Panc1 (cell line): ENCODE results near the gene MAP2K1. TPM values are rescaled to one million over a fixed set of nuclear protein-coding genes. Genes with fewer than 3 reads are reported as not detected.

Source experiments
- ATAC-seq: fragments of 200-7000 bp; cut with Tn5 transposase; 2 replicates; pipeline ENCODE4 v1.9.1; 2020; ENCODE audit warnings: mild to moderate bottlenecking, moderate library complexity
- BruUV-seq: library from RNA; stranded (reverse); fragments of 400-500 nt; replicated peaks from 2 replicates; lab custom pipeline; 2021; lab: Mats Ljungman, UMichigan
- CTCF ChIA-PET: fragments of 300-600 bp; sonication (Branson Sonifier 250); formaldehyde crosslinking; loops from one replicate; lab custom pipeline; 2022; ENCODE audit warnings: antibody characterized with exemption; lab: Charles Lee
- POLR2A ChIA-PET: fragments of 300-600 bp; sonication (Branson Sonifier 250); formaldehyde crosslinking; loops from one replicate; lab custom pipeline; 2022; ENCODE audit warnings: antibody characterized with exemption; lab: Charles Lee
- DNase-seq: peaks from one replicate; pipeline ENCODE4 v3.0.0-alpha.2; 2010; ENCODE audit warnings: low read depth, low spot score
- H3K27ac ChIP-seq: 2 replicates; pipeline ENCODE4 v1.5.1; 2011; ENCODE audit warnings: mild to moderate bottlenecking, low read length, inconsistent platforms
- H3K27me3 ChIP-seq: fragments of 200-500 bp; sonication (Bioruptor generic); 2 replicates; pipeline ENCODE4 v1.6.0; 2014; ENCODE audit warnings: low read length, inconsistent platforms; ENCODE audit not compliant: control insufficient read depth, insufficient read depth
- H3K36me3 ChIP-seq: fragments of 200-500 bp; sonication (Bioruptor generic); 2 replicates; pipeline ENCODE4 v1.5.1; 2014; ENCODE audit warnings: inconsistent platforms, mild to moderate bottlenecking, low read length, moderate library complexity; ENCODE audit not compliant: control insufficient read depth, insufficient read depth
- H3K4me1 ChIP-seq: 2 replicates; pipeline ENCODE4 v1.5.1; 2011; ENCODE audit warnings: inconsistent platforms, mild to moderate bottlenecking, low read length, moderate library complexity; ENCODE audit not compliant: control insufficient read depth, insufficient read depth
- H3K4me3 ChIP-seq, 2 experiments: 2 replicates each; pipeline ENCODE4 v1.5.1; 2011 to 2012; ENCODE audit warnings: low read depth in 2 of 2, low read length in 2 of 2, mild to moderate bottlenecking in 2 of 2, inconsistent platforms in 1 of 2, moderate library complexity in 1 of 2
- H3K9me3 ChIP-seq: fragments of 200-500 bp; sonication (Bioruptor generic); 2 replicates; pipeline ENCODE4 v1.5.1; 2014; ENCODE audit warnings: low read depth, mild to moderate bottlenecking, inconsistent platforms, low read length, moderate library complexity; ENCODE audit not compliant: control insufficient read depth, insufficient read depth
- CTCF ChIP-seq: fragments of 450-650 bp; IDR thresholded peaks from 2 replicates; pipeline ENCODE4 v1.5.1; 2017; ENCODE audit warnings: mild to moderate bottlenecking
- POLR2AphosphoS5 ChIP-seq: IDR thresholded peaks from 2 replicates; pipeline ENCODE4 v1.6.1; 2012; ENCODE audit warnings: mild to moderate bottlenecking, low read depth, low read length, moderate library complexity
- REST ChIP-seq, 2 experiments: IDR thresholded peaks; 2 replicates each; pipeline ENCODE4 v1.6.1; 2011 to 2012; ENCODE audit warnings: low read depth in 2 of 2, control low read depth in 1 of 2, low read length in 1 of 2, mild to moderate bottlenecking in 1 of 2, moderate library complexity in 1 of 2; ENCODE audit not compliant: insufficient read depth in 1 of 2
- SIN3A ChIP-seq: IDR thresholded peaks from 2 replicates; pipeline ENCODE4 v1.6.1; 2012; ENCODE audit warnings: low read depth, mild to moderate bottlenecking, low read length, moderate library complexity, borderline replicate concordance; ENCODE audit not compliant: insufficient read depth
- TCF7L2 ChIP-seq: IDR thresholded peaks from 2 replicates; pipeline ENCODE4 v1.6.1; 2011; ENCODE audit warnings: mild to moderate bottlenecking, low read depth, low read length, inconsistent platforms
- in situ Hi-C: cut with HindIII; loops from 2 replicates; pipeline ENCODE4 v1.10.0; 2016; ENCODE audit warnings: low sequenced_read_pairs, low pct_unique_long_range_greater_than_20kb
- intact Hi-C: fragments of 100-400 bp; cut with micrococcal nuclease; formaldehyde crosslinking; loops from one replicate; pipeline ENCODE4 v1.10.0; 2022; ENCODE audit not compliant: unreplicated experiment
- total RNA-seq: library from RNA; stranded (reverse); gene quantifications from one replicate; pipeline ENCODE4 v1.2.1, GENCODE V29; 2021; ENCODE audit not compliant: unreplicated experiment

The MAP2K1 gene
- total RNA-seq, 1 experiment from 2014 or later = 67.9 TPM

- no peaks in the 10 kb centered on the region for H3K4me1 ChIP-seq
- no peaks in the 10 kb centered on the region for H3K36me3 ChIP-seq
- H3K4me3 ChIP-seq = no peak overlapping the region
- peaks cover 6% of the 10 kb centered on the region; the same call in 1 of the 2 replicates for H3K9me3 ChIP-seq
- intact Hi-C loops (no loop called here), in situ Hi-C loops (no loop called here)
- H3K27me3 ChIP-seq = no peaks in the 10 kb centered on the region
- TF ChIP-seq TCF7L2 (no peak), SIN3A (no peak), CTCF (no peak), REST (IDR thresholded peaks at IDR 0.05; ENCODE audit: insufficient read depth in 1 of 2, low read depth in 2 of 2, low read length in 1 of 2) (no peak), POLR2AphosphoS5 (no peak)
- BruUV-seq = no TSS peak
- ChIA-PET POLR2A (no interaction called here), CTCF (no interaction called here)
- ATAC-seq (no peak), DNase-seq (no peak)
- no peak overlapping the region for H3K27ac ChIP-seq
Measured at GRCh38 chr15:66415360-66415759, 28.6 kb downstream of the MAP2K1 start.

GRCh38 chr15:66417736-66418135 is 31.0 kb downstream of the MAP2K1 start:
- peaks cover 6% of the 10 kb centered on the region; the same call in 1 of the 2 replicates for H3K9me3 ChIP-seq
- in situ Hi-C loops (no loop called here), intact Hi-C loops (no loop called here)
- BruUV-seq = no TSS peak
- TF ChIP-seq SIN3A (no peak), REST (IDR thresholded peaks at IDR 0.05; ENCODE audit: insufficient read depth in 1 of 2, low read depth in 2 of 2, low read length in 1 of 2) (no peak), TCF7L2 (no peak), POLR2AphosphoS5 (no peak), CTCF (no peak)
- H3K4me3 ChIP-seq = no peak overlapping the region
- DNase-seq (no peak), ATAC-seq (no peak)
- H3K36me3 ChIP-seq = no peaks in the 10 kb centered on the region
- no peaks in the 10 kb centered on the region for H3K4me1 ChIP-seq
- ChIA-PET CTCF (no interaction called here), POLR2A (interaction anchor here (0.7 to 0.9 kb wide), 2 partner anchors 29 to 85 kb away, joined by 4 to 5 read pairs; no protein-coding TSS in a partner anchor)
- H3K27ac ChIP-seq = no peak overlapping the region
- H3K27me3 ChIP-seq = no peaks in the 10 kb centered on the region
